GM18502 (cell line): ENCODE data around the gene MLEC.
A peak's percentile ranks its signal among the peaks of the same experiment; 100 is the strongest.
"Not testable (repeated sequence)": the region's sequence is repeated elsewhere in the genome, so short reads cannot be mapped to it uniquely, and the experiment has no call there.

Source experiments
- ATAC-seq: cut with Tn5 transposase; IDR thresholded peaks from one replicate; pipeline ENCODE4 v1.9.1; 2021; ENCODE audit warnings: mild to moderate bottlenecking; ENCODE audit not compliant: unreplicated experiment, poor library complexity

MLEC gene

DNA sequence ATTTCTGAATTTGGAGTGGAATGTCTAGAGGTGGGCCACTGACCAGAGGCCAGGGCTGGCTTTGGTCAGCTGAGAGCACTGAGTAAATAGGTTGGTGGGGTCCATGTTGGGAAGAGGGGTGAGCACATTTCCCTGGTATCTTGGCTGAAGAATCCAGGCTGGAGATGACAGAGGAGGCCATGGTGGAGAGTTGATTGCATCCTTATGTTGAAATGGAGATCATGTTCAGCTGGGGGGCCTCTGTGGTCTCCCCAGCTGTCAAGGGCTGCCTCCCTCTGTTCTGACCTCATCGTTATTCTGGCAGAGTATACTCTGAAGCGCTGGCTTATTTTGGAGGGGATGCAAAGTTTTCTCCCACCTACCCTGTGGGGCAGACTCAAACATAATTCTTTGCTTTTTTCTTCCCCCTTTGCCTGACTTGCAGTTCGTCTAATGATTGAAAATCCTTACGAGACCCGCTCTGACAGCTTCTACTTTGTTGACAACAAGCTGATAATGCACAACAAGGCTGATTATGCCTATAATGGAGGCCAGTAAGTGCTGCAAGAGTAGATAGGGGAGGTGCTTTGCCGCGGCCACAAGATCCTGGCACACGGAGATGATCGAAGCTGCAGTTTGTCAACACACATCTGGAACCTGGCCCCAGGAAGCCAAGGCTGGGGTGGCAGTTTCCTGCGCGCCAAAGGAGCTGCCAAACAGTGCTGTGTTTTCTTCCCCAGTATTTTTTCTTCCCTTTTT is 32.7 kb downstream of the MLEC start:
- no peak for ATAC-seq

DNA sequence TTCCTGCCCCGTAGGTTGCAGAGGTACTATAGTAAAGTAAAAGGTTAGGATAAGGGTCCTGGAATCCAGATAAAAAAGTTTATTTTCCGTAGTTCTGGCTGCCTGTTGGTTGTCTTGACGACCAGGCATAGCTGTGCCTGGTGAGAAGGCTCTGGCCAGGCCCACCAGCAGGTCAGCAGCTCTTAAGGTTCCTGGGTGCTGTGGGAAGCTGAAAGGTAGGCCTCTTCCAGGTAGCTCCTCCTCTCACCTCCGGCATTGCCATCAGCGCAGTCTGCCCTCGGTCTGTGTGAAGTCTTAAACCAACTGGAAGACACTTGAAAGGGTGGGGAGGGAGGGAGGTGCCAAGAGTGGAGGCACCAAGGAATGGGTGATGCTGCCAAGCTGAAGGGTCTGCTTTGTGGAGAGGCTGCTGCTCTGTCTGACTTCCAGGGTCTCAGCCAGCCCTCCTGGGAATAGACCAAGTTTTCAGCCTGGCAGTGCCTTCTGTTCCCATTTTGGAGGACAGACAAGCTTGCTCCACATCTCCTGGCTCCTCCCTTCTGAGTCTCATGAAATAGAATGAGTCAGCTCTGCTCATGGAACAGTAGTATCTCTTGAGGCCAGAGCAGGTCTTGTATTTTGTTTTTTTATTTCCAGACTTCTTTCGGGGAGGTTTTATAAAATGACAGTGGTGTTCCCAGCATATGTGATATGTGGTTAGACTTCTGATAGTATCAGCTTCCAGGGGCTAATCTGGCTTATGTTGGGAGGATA is 33.5 kb downstream of the MLEC start:
- no peak for ATAC-seq

DNA sequence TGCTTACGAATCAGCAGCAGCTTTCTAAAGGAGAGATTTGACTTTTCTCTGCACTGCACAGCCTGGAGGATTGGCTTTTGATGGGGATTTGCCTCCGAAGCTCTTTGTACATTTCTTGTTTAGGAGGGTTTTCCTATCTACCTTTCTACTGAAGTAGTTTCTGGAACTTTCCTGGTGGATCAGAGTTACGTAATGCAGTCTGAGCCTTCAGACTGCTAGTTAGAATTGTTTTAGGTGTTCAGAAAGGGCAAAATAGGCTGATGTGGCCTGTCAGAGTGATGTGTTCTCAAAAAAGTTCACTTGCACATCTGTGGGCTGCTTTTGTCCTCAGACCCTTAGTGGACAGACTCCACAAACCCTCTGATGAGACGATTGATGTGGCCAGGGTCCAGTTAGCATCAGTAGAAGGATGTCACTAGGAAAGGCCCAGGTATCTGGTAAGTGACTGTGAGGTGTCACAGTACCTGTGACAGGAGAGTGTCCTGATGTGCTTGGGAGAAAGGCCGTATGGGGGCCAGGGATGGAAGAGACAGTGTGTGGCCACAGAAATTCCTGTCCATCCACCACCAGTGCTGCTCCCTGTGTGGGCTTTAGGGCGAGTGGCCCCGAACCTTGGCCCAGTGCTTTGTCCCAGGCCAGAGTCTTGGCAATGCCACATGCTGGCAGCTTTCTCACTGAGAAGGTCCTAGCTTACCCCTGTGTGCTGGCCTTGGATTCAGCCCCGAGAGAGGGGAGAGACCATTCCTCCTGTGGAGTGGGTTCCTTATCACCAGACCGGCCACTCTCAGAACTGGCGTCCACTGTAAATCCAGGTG is 34.2 kb downstream of the MLEC start:
- no peak for ATAC-seq

DNA sequence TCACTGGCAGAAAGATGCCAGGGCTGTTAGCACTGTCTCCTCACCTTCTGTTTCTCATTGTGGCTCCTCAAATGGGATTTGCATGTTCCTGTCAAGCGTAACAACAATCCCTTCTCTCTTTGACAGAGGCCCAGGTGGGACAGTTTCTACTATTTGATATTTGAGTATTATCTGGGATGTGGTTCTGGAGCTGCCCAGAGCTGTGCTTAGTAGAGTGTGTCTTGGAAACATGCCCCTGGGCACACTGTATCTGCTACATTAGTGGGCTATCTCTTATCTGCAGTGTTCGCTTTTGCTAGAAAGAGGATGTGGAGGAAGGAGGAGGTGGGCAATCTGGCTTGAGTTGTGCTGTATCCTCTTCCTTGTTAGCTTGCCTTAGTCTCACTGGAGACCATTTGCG is 34.9 kb downstream of the MLEC start:
- ATAC-seq: no peak

DNA sequence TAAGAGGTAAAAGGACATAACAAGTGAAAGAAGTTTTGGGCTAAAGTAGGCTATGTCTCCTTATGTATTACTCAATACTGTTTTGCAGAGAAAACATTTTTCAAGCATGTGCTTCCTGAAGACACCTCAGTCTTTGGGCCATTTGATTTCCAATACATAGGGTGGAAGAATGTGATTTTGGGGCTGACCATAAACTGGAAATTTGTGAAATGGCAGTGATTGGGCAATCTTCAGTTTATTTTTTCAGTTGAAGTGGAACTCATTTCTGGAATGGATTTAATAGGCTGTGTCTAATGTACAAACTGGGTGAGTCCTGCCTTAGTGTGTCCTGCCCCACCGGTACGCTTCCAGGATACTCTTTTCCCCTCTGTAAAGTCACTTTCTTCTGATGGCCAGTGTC is 35.8 kb downstream of the MLEC start:
- ATAC-seq: no peak

DNA sequence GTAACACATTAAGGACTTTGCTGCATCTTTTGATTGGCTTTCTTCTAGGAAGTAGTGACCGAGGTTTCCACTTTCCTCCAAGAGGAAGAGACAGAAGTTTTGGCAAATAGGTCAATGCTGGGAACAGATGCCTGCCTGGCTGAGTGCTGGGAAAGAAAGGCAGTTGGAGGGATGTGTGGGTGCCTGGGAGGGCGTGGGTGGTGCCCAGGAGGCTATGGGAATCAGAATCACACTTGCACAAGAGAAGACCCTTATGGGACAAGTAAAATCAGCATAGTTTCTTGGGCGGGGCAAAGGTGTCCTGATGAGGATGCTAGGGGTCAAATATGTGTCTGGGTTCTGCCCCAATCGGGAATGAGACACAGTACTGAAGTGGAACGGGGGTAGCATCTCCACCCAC is 37.8 kb downstream of the MLEC start:
- no peak for ATAC-seq

DNA sequence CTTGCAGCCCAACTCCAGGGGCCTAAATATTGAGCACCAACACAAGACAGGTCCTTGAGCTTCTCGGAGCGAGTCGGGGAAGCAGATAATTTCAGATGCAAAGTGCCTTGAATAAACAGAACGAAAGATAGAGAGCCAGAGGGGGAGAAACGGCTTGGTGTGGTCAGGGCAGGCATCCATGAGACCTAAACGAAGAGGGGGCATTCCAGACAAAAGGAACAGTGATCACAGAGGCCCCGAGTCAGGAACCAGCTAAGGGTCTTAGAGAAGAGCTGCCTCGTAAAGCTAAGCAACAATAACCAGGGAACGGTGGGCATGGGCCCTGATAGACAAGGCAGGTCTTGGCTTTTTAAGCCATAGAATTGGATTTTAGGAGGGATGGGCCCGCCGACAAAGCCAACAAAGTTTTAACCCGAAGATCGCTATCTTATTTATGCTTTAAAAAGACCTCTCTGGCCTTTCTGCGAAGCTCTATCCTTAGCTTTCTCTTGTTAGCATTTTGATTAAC is 38.3 kb downstream of the MLEC start:
- no peak for ATAC-seq

DNA sequence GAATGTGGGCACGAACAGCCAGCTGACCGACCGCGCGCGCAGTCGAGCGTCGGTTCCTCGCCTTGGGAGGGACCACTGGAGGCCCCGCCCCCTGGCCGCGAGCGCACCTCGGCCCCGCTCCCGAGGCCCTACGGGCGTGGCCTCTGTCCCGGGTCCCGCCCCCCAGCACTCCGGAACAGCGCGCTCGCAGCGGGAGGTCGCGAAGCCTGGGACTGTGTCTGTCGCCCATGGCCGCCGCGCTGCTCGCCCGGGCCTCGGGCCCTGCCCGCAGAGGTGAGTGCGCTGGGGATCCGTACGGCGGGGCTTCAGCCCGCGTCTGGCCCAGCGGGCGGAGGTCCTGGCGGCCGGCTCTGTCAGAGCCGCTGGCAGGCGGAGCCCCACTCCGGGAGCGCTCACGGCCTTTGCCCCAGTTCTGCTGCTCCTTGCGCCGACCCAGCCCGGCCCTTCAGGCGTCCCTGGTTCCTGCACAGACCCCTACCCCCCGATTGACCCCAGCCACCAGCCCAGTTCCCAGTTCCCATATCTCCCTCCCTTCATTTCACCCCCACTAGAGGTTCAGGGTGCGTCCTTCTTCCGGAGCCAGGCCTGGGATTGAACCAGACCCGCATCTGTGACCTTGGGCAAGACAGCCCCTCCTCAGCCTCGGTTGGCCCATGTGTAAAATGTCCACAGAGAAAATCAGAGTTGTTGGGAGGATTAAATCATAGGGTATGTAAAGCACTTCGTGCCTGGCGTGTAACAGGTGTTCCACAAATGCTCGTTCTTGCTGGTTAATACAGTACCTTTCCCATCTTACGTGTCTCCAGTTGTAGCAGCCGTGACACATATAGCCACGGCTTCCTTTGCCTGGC is 38.9 kb downstream of the MLEC start, which contains the start of gene ACADS:
Gene ACADS, plus strand, starts transcription at position 168 of the 851 bp plus-strand sequence. Its CDS starts 60 bp downstream, at position 228.
- ATAC-seq: peak; percentile 88

DNA sequence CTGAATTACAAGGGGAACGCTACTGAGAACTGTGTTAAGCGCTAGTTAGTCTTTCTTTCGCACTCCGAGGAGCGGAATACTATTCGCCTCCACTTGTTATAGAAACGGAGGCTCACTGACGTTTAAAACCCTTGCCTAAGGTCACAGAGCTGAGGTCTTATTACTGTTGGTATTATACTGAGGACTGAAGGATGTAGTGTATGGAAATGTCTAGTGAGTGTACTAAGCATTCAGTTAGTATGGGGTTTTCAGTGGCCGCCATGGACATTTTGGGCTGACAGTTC is 39.5 kb downstream of the MLEC start:
- no peak for ATAC-seq

DNA sequence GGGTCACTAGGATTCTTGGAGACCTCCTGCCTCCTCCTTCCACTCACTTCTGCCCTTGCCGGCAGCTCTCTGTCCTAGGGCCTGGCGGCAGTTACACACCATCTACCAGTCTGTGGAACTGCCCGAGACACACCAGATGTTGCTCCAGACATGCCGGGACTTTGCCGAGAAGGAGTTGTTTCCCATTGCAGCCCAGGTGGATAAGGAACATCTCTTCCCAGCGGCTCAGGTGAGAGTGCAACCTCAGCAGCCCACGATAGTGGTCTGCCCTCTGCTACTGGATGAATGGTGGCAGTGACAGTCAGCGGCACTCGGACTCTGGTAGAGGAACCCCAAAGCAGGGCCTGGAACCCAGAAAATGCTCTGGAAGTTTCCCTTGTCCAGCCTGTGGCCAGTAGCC is 40.0 kb downstream of the MLEC start:
- no peak for ATAC-seq

DNA sequence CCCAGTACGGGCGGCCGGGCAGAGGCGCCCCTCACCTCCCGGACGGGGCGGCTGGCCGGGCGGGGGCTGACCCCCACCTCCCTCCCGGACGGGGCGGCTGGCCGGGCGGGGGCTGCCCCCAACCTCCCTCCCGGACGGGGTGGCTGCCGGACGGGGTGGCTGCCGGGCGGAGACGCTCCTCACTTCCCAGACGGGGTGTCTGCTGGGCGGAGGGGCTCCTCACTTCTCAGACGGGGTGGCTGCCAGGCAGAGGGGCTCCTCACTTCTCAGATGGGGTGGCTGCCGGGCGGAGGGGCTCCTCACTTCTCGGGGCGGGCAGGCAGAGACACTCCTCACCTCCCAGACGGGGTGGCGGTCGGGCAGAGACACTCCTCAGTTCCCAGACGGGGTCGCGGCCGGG is 45.2 kb downstream of the MLEC start:
- ATAC-seq: not testable (repeated sequence)

DNA sequence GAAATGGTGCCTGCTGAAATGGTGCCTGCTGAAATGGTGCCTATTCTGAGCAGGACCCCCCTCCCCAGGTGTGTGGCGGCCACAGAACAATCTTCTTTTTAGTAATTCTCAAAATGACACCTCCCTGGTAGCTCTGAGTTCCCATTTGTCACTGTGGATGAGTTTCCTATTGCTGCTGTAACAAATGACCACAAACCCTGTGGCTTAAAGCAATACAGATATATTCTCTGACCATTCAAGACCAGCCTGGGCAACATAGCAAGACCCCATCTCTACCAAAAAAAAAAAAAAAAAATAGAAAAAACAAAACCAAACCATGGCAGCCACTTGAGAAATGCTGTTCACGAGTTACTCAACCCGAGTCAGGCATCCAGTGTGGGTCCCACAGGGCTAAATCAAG is 46.6 kb downstream of the MLEC start:
- no peak for ATAC-seq

DNA sequence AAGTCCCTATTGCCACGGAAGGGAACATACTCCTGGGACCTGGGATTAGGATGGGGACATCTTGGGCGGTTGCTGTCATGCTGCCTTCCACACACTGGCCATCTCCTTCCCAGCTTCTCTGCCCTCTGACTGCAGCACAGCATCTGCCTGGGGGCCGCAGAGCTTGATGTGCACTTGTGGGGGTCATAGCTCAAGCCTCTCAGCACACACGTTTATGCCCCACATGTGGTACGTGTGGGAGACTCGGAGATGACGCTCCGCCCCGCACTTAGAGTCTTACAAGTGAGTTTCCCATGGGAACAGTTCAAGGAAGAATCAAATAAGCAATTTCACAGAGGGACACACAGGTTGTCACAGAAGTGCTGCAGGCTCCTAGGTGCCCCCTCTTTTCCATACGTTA is 47.3 kb downstream of the MLEC start:
- ATAC-seq: no peak

DNA sequence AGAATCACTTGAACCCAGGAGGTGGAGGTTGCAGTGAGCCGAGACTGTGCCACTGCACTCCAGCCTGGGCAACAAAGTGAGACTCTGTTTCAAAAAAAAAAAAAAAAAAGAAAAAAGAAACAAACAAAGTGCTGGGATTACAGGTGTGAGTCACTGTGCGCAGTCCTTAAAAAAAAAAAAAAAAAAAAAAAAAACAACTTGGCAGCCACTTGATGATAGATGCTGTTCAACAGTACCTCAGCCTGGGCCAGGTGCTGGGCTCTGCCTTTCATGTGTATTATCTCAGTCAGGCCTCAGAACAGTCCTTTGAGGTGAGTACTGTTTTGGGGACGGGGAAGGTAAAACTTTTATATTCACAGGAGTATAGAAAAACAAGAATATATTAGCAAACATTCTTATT is 48.2 kb downstream of the MLEC start:
- ATAC-seq: no peak

DNA sequence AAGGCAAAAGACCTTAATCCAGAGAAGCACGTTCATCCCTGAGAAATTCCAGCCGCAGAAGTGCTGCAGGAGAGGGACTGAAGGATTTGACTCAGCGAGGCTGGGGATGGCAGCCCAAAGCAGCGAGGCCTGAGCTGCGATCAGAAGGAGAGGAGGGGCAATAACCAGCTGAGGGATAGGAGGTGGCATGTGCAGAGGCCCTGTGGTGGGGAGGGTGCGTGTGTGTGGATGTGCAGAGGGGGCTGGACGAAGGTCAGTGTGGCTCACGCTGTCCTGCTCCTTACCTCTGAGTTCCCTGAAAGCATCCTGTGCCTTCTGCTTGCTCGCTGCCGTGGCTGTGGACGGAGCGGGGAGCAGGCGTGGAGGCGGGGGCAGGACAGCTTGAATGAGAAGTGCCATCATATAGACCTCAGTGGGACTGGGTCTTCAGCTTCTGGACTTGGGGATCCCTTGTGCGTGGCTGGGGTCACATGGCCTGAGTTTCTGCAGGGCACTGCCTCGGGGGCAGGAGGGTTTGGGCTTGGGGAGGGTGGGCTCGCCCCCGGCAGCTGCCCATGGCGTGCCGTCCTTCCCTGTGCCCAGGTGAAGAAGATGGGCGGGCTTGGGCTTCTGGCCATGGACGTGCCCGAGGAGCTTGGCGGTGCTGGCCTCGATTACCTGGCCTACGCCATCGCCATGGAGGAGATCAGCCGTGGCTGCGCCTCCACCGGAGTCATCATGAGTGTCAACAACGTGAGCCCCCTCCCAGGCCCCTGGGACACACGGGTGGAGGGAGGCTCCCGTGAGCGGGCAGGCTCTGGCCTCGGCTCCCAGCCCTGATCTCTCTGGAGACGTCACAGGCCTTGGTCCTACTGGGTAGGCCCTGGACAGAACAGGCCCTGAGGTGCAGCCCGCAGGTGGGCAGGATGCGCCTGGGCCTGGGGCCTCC is 49.7 kb downstream of the MLEC start:
- ATAC-seq: no peak

DNA sequence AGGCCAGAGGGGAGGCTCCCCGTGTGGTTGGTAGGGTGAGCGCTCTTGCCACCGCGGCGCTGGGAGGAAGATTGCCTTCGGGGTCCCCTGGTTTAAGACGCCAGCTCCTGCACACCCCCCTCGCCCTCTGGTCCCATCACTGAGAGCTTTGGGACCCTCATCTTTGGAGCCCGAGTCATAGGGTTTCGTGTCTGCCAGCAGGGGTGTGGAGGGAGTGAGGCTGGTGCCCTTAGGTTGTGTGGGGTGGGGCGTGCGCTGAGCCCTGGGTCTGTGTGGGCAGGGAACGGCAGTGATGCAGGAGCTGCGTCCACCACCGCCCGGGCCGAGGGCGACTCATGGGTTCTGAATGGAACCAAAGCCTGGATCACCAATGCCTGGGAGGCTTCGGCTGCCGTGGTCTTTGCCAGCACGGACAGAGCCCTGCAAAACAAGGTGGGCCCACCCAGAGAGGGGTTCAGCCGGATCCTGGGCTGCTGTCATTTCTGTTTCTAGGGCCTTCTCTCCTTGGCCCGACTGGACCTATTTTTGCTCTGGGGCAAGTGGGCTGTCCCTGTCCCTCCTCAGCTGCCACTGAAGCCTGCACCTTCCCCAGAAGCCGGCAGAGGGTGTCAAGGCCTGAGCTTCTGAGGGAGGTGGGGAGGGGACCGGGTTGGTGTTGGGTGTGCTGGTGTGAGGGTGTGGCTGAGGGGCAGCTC is 50.8 kb downstream of the MLEC start:
- ATAC-seq: no peak

DNA sequence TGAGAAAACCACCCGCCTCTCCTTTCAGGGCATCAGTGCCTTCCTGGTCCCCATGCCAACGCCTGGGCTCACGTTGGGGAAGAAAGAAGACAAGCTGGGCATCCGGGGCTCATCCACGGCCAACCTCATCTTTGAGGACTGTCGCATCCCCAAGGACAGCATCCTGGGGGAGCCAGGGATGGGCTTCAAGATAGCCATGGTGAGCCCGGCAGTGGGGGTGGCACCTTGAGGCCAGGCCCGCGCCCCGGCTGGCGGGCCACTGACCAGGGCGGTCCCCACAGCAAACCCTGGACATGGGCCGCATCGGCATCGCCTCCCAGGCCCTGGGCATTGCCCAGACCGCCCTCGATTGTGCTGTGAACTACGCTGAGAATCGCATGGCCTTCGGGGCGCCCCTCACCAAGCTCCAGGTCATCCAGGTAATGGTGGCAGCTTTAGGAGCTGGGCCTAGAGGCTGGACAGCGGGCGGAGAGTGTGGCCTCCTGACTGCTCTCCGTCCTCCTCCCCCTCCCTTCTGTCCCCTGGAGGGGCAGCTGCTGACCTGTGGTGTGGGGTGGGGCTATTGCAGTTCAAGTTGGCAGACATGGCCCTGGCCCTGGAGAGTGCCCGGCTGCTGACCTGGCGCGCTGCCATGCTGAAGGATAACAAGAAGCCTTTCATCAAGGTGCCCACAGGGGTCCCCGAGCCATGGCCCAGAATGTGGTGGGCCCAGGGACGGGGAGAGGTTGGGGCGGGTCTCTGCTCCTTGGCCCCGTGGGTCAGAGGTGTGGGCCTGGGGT is 51.5 kb downstream of the MLEC start:
- no peak for ATAC-seq
